ENCODE results near the gene LCAT.

GRCh38 chr16:67954421-67955196 lies 10.7 kb upstream of the LCAT start:
- TF ChIP-seq CTCF (IDR thresholded peaks at IDR 0.05) (no peak), POLR2A (IDR thresholded peaks at IDR 0.05) (no peak)

Measured in Peyer's patch (tissue), 4 donors.